GM19193 (cell line): ENCODE results near the gene TMEM91.

ENCODE experiments used
- POLR2A ChIP-seq: IDR thresholded peaks from 4 replicates; pipeline ENCODE4 v1.6.1; 2011; ENCODE audit not compliant: insufficient read depth, insufficient read length; ENCODE audit errors: extremely low read depth

TMEM91 gene

DNA sequence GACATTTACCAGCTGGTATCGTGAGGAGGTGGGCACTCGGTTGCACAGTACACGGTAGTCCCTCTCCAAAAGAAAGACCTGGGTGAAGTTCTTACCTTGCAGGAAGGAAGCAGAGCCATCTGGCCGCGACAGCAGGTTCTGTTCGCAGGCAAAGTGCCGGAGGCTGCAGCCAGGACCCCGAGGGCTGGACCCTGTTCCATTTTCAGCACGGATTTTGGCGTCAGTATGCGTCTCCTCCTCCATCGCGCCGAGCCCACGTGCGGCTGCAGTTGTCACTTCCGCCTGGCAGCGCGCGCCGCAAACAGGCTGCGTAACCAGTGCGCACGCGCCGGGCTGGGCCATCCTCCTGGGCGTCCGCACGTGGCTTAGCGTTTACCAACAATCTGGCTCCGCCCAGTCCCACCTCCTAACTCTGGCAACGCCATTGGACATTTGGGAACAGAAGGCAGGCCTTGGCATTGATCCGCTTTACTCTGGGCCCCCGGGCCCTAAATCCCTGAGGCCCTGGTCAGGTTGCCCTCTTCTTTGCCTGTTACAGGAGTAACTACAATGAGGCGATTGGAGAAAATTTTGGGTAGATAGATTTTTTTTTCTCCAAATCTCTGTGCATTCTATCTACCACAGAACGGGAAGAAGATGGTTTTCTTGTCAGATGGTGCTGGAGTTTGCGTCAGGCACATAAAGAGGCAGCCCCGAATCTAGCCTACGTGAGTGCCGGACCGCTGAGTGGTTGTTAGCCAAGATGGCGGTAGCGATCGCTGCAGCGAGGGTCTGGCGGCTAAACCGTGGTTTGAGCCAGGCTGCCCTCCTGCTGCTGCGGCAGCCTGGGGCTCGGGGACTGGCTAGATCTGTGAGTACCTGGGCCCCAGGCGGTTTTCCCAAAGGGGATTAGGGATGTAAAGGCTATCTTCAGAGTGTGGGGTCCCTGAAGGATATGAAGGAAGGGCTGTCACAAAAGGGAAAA is 21.0 kb downstream of the TMEM91 start, which contains the start of the genes BCKDHA and EXOSC5:
TSS of gene BCKDHA (plus strand) at position 733 of the 964 bp plus-strand sequence. CDS start at position 743, 10 bp downstream.
TSS of gene EXOSC5 (minus strand) at position 274 of the 964 bp plus-strand sequence. CDS start at position 243, 31 bp downstream.
- peak; percentile 68 for TF ChIP-seq POLR2A

DNA sequence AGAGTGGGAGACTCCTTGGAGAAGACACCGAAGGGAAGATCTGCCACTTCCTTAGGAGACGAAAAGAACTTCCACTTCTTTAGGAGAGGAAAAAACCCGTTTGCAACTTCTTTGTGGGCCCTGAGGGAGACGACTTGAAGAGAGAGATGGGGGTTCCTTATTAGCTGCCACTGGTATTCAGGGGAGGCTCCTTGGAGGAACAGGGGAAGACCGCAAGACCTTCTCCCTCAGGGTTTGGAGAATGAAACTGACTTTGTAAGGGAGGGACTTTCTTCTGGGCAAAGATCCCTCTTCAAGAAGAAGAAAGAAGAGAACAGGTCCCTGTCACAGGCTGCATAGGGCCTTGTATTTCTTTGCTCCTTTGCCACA is 21.7 kb downstream of the TMEM91 start:
- TF ChIP-seq POLR2A, result no peak

DNA sequence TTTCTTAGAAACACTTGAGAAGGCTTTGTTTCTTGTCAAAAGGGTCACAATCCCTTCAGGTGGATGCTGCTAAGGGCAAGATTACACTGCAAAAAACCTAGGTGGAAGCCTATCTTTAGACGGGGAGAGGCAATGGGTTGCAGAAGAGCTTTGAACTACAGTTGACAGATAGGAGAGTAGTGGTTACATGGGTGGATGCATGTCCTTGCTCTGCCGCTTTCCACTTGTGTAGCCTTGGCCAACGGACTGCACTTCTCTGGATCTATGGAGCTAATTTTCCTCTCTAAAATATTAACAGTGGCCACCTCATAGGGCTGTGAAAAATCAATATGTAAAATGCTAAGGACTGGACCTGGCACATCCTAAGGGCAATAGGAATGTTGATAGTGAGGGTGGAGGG is 22.3 kb downstream of the TMEM91 start:
- TF ChIP-seq POLR2A, result no peak

DNA sequence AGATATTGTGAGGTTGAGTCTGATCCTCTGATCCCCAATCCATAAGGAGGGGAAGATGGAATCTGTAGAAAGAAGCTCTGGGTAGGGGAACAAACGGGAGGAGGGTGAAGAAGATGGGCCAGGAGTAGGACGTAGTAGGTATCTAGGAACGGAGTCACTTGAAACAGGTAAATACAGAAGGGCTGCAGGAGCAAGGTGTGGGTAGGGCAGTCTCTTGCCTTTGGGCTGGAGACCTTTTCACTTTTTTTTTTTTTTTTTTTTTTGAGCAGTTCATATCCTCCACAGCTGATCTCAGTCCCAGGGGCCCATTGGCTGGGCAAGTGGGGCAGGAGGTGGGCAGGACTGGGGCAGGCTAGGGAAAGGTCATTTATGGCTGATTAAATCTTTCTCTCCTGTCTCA is 22.8 kb downstream of the TMEM91 start:
- TF ChIP-seq POLR2A, result no peak

DNA sequence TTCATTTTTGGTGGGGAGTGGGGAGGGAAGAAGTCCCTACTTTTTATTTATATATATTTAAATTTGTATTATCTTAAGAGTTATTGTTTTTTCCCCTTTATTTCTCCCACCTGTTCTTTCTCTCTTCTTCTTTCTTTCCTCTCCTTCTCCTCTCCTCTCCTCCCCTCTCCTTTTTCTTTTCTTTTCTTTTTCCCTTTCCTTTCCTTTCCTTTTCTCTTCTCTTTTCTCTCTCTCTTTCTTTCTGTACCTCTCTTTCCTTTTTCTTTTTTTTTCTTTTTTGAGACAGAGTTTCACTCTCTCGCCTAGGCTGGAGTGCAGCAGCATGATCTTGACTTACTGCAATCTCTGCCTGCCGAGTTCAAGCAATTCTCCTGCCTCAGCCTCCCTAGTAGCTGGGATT is 23.2 kb downstream of the TMEM91 start:
- TF ChIP-seq POLR2A, result no peak

DNA sequence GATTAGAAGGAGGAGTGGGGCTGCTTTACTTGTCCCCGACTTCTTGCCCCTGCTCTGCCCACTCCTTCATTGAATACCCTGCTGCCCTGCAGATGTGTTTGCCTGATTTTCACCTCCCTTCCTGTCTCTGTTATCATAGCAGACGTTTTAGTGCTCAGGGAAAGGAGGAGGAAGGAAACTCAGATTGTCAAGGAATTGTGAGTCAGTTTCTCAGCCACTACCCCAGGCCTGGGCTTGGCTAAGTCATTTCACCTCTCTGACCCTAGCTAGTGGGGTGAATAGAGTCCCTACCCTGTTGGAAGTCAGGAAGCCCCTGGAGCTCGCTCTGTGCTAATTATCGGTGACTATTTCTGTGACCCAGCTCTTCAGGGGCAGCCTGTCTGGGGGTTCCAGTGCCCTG is 25.1 kb downstream of the TMEM91 start:
- no peak for TF ChIP-seq POLR2A

DNA sequence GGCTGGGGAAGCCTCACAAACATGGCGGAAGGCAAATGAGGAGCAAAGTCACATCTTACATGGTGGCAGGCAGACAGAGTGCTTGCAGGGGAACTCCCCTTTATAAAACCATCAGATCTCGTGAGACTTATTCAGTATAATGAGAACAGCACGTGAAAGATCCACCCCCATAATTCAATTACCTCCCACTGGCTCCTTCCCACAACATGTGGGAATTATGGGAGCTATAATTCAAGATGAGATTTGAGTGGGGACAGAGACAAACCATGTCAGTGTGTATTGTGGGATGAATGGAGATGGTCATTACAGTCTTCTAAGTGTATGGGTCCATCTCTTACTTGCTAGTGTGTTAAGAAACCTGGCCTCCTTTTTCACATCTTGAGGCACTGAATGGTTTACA is 25.7 kb downstream of the TMEM91 start:
- no peak for TF ChIP-seq POLR2A

DNA sequence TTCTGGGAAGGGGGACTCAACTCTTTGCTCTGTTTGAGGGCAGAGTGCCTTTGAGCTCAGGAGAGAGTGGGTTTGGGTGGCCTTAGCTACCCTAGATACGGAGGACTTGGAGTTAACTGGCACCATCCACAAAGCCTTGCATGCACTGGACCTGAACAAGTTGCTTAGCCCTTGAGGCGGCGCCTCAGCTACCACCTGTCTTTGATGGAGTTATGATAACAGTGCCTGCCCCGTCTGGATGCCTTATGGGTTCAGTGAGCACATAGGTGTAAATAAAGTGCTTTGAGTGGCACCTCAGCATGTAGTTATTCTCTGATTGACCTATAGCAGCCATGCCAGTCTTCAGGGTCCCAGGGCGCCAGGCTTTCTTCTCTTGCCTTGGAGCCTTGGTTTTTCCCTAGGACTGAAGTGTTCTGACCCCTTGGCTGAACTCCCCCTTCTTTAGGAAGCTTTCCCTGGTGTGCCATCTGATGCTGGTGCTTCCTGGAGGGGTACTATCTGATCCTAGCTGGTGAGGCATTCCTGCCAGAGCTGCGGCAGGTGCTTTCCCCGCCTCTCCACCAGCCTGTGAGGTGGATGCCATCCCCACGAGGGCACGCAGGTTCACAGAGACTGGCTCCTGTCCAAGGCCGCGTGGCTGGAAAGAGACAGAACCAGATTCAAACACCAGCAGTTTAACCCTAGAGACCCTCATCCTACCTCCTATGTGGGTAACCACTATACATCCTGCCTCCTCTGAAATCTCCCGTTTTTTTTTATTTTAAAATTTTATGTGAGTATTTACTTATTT is 27.0 kb downstream of the TMEM91 start:
- no peak for TF ChIP-seq POLR2A

DNA sequence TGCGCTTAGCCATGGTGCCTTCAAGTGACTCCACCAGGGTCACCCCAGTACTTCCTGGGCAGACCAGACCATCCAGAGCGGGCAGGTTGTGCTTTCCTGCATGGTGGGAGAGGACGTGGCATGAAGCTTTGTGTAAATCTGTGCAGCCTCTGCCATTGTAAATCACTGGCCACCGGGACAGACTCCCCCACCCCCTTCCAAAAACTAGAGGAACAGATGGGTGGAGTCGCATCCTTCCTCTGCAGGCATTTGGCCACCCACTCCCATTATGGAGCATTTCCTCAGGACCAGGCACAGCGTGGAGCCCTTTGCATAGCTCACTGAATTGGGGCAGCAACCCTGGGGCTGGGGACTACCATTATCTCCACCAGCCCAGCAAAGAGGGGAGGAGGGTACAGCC is 29.4 kb downstream of the TMEM91 start:
- no peak for TF ChIP-seq POLR2A

DNA sequence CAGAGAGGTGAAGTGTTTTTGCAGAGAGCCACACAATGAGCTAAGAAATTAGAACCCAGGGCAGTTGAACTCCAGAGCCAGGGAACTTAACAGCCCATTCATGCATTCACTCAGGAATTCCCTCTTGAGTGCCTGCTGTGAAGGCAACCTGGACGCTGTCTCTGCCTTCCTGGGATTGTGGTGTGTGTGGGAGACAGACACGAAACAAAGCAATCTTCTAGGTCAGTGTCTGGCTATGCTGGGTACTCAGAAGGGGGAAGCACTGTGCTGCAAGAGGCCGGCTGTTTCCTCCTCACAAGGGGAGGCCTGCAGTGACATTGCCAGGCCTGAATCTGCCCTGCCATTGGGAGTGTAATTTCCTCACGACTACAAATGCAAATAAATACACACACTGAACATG is 30.9 kb downstream of the TMEM91 start:
- no peak for TF ChIP-seq POLR2A

DNA sequence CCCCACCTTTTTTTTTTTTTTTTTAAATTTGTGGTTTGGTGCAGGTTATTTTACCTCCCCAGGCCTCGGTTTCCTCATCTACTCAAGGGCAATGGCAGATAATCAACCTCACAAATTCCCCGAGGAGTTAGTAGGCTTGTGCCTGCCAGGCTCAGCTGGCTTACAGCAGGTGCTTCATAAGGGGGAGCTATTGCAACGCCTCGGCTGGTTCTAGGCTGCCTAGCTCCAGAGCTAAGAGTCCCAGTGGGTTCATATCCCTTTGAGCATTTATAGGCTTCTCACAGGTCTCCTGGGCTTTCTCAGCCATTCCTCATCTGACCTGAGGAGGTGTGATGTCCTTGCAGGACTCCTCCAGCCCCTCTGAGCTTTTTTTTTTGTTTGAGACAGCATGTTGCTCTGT is 31.9 kb downstream of the TMEM91 start:
- no peak for TF ChIP-seq POLR2A

DNA sequence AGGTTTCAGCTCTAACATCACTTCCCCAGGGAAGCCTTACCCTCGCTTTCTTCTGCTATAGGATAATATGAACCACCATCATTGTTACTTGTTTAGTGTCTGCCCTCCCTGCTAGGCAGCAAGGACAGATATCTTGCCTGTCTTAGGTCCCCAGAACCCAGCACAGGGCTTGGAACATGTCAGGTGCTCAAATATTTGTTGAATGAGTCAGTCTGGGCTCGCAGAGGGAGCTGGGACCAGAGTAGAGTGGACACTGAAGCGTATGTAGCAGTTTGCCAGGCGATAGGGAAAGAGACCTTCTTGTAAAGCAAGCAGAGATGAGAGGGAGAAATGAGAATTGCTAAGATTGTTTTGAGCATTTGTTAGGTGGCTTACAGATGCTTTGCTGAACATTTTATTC is 33.0 kb downstream of the TMEM91 start:
- TF ChIP-seq POLR2A, result no peak

DNA sequence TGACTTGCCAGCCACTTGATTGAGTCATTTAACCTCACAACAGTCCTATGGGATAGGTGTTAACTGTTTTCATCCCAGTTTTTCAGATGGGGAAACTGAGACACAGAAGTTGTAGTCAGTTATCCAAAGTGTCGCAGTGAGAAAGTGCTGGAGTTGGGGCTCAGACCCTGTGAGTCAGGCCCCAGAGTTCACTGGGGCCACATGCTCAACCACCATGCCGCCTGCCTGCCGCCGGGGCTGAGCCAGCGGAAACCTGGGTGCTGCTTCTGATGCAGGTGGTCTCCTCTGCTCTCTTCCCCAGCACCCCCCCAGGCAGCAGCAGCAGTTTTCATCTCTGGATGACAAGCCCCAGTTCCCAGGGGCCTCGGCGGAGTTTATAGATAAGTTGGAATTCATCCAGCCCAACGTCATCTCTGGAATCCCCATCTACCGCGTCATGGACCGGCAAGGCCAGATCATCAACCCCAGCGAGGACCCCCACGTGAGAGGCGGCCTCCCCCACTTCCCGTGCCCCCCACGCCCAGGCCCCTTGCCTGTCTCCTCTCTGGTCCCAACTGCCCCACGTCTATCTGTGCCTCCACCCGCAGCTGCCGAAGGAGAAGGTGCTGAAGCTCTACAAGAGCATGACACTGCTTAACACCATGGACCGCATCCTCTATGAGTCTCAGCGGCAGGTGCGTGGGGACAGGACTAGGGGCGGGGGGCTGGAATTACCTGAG is 34.2 kb downstream of the TMEM91 start:
- TF ChIP-seq POLR2A, result no peak

DNA sequence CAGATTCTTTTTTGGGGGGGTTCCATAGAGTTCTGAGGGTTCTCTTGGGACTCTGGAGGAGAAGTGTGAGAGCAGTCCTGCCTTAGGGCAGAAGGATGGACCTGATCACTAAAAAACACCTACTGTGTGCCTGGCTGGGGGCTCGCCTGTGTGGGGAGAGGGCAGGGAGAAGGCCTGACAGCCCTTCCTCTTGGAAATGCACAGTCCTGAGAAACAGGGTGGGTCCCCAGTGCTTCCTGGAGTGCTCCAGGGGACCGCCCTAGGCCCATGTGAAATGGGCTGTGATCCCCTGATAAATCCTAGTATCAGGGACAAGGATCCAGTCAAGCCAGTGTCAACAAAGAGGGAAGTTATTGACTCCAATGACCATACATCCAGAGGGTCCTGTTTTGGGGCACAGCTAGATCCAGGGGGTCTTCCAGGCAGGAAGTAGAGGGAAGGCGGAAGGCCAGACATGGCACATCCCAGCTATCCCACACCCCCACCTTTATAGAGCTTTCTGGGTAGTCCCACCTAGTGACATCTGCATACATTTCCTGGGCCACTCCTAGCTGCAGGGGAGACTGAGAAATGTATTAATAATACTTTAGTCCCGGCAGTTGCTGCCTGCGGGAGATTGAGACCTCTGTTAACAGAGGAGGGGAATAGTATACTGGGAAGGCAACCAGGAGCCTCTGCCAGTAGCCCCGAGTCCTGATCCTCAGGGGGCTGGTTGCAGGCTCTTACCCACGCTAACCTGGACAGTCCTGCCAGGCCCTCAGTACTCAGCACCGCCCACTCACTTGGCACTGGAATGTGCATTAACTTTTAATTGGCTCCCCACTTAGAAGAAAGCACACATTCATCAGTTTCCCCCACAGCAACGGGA is 35.0 kb downstream of the TMEM91 start:
- no peak for TF ChIP-seq POLR2A
